Left lung (tissue), 10 donors: ENCODE data around the gene NAA10. TPM values are rescaled to one million over a fixed set of nuclear protein-coding genes. Genes with fewer than 3 reads are reported as not detected.

ENCODE experiments used
- ATAC-seq: fragments of 200-7000 bp; cut with Tn5 transposase; one replicate; pipeline ENCODE4 v1.9.1; 2020; ENCODE audit warnings: moderate library complexity
- DNase-seq, 4 donors: peaks; one replicate each; pipeline ENCODE4 v3.0.0-alpha.2; 2013 to 2020
- H3K27ac ChIP-seq, 2 donors: fragments of 200-600 bp; sonication (generic) in 1 of 2; one replicate each; pipeline versions ENCODE4 v1.5.0 to v1.8.0; 2020 to 2021
- H3K27me3 ChIP-seq, 2 donors: fragments of 200-600 bp; sonication (generic) in 1 of 2; one replicate each; pipeline versions ENCODE4 v1.5.0 to v1.8.0; 2020 to 2021
- H3K36me3 ChIP-seq, 2 donors: fragments of 200-600 bp; sonication (generic) in 1 of 2; one replicate each; pipeline versions ENCODE4 v1.5.0 to v1.8.0; 2020 to 2021
- H3K4me1 ChIP-seq, 2 donors: fragments of 200-600 bp; one replicate each; pipeline ENCODE4 v1.8.0; 2021
- H3K4me3 ChIP-seq, 2 donors: fragments of 200-600 bp; sonication (generic) in 1 of 2; one replicate each; pipeline versions ENCODE4 v1.5.0 to v1.8.0; 2020 to 2021; ENCODE audit warnings: mild to moderate bottlenecking in 1 of 2
- H3K9me3 ChIP-seq, 2 donors: fragments of 200-600 bp; sonication (generic) in 1 of 2; one replicate each; pipeline versions ENCODE4 v1.5.0 to v1.8.0; 2020 to 2021
- CTCF ChIP-seq, 2 donors: fragments of 200-600 bp; sonication (generic) in 1 of 2; IDR thresholded peaks; one replicate each; pipeline versions ENCODE4 v1.5.0 to v1.8.0; 2021; ENCODE audit warnings: antibody characterized with exemption in 2 of 2
- intact Hi-C, 2 donors: fragments of 100-400 bp; cut with DNase I; formaldehyde crosslinking; loops; one replicate each; pipeline versions ENCODE4 v1.11.2 to v1.14.2; 2022
- polyA plus RNA-seq, 6 donors: library from polyadenylated mRNA; unstranded; fragments of 120-200 nt; gene quantifications; one replicate each; pipeline ENCODE4 v1.2.1, GENCODE V29; 2013; ENCODE audit not compliant: insufficient read length in 6 of 6
- total RNA-seq, 2 donors: library from RNA; stranded (reverse); fragmentation: NEBNext Ultra II Directional; extraction: Animal tissue kit (Norgen Biotek cat#: 25700); gene quantifications; one replicate each; pipeline ENCODE4 v1.2.1, GENCODE V29; 2021
- donor health status: DM: no; HTN: yes; CAD: no.
- donor health status: DM: no; HTN: no; CAD: no.

The NAA10 gene
- total and polyA plus RNA-seq, 8 donors, result 49.0 to 105 (median 57.5) TPM

- Histone ChIP-seq H3K4me1 (peaks cover 4 to 31% of the 10 kb centered on the region in 2 donors), H3K4me3 (peak overlapping the region in 1 of 2 donors; percentile 57), H3K36me3 (peaks cover 0 to 41% of the 10 kb centered on the region in 2 donors), H3K9me3 (no peaks in the 10 kb centered on the region), H3K27ac (peak overlapping the region in 1 of 2 donors; percentile 97), H3K27me3 (no peaks in the 10 kb centered on the region)
- intact Hi-C loops, result no loop called here
- ATAC-seq (no peak), DNase-seq (peak in 1 of 4 donors; percentile 57)
- no peak for TF ChIP-seq CTCF (IDR thresholded peaks at IDR 0.05)
These were observed 13.1 kb downstream of the NAA10 start for GRCh38 chrX:153921511-153922446.

GRCh38 chrX:153921070-153921469 lies 13.8 kb downstream of the NAA10 start:
- H3K27me3 ChIP-seq, result no peaks in the 10 kb centered on the region
- peak overlapping the region in 1 of 2 donors; percentile 97 for H3K27ac ChIP-seq
- ATAC-seq (no peak), DNase-seq (peak in 1 of 4 donors; percentile 42)
- H3K36me3 ChIP-seq, result peaks cover 0 to 46% of the 10 kb centered on the region in 2 donors
- H3K9me3 ChIP-seq, result no peaks in the 10 kb centered on the region
- TF ChIP-seq CTCF (IDR thresholded peaks at IDR 0.05), result no peak
- H3K4me3 ChIP-seq, result no peak overlapping the region
- peaks cover 4 to 31% of the 10 kb centered on the region in 2 donors for H3K4me1 ChIP-seq
- intact Hi-C loops, result no loop called here

- Histone ChIP-seq H3K4me3 (no peak overlapping the region), H3K9me3 (no peaks in the 10 kb centered on the region), H3K4me1 (peaks cover 4 to 31% of the 10 kb centered on the region in 2 donors), H3K36me3 (peaks cover 0 to 46% of the 10 kb centered on the region in 2 donors), H3K27me3 (no peaks in the 10 kb centered on the region), H3K27ac (no peak overlapping the region)
- intact Hi-C loops, result no loop called here
- DNase-seq (peak in 1 of 4 donors; percentile 29), ATAC-seq (no peak)
- TF ChIP-seq CTCF (IDR thresholded peaks at IDR 0.05), result no peak
These were observed 14.3 kb downstream of the NAA10 start for GRCh38 chrX:153920546-153920945.

- intact Hi-C loops, result no loop called here
- no peak for TF ChIP-seq CTCF (IDR thresholded peaks at IDR 0.05)
- H3K36me3 ChIP-seq, result peaks cover 0 to 50% of the 10 kb centered on the region in 2 donors
- H3K4me1 ChIP-seq, result peaks cover 4 to 31% of the 10 kb centered on the region in 2 donors
- H3K4me3 ChIP-seq, result no peak overlapping the region
- no peaks in the 10 kb centered on the region for H3K9me3 ChIP-seq
- ATAC-seq (no peak), DNase-seq (peak in 2 of 4 donors; percentile 29 to 38)
- H3K27ac ChIP-seq, result no peak overlapping the region
- no peaks in the 10 kb centered on the region for H3K27me3 ChIP-seq
These were observed 15.6 kb downstream of the NAA10 start for GRCh38 chrX:153919281-153919680.

GRCh38 chrX:153917869-153918268 lies 17.0 kb downstream of the NAA10 start:
- Histone ChIP-seq H3K27ac (no peak overlapping the region), H3K9me3 (no peaks in the 10 kb centered on the region), H3K4me3 (no peak overlapping the region), H3K4me1 (peaks cover under 1 to 19% of the 10 kb centered on the region in 2 donors), H3K27me3 (no peaks in the 10 kb centered on the region), H3K36me3 (peaks cover 0 to 63% of the 10 kb centered on the region in 2 donors)
- intact Hi-C loops, result no loop called here
- TF ChIP-seq CTCF (IDR thresholded peaks at IDR 0.05), result no peak
- DNase-seq (no peak), ATAC-seq (no peak)
